PC-3 (cell line): Measurements from ENCODE around the gene COMMD10. TPM values are rescaled to one million over a fixed set of nuclear protein-coding genes. Genes with fewer than 3 reads are reported as not detected.

Experiments used
- ATAC-seq: fragments of 200-7000 bp; cut with Tn5 transposase; 2 replicates; pipeline ENCODE4 v1.9.1; 2020; ENCODE audit warnings: mild to moderate bottlenecking, moderate library complexity
- BruUV-seq: library from RNA; stranded (reverse); fragments of 400-500 nt; replicated peaks from 2 replicates; lab custom pipeline; 2021; lab: Mats Ljungman, UMichigan
- CTCF ChIA-PET: fragments of 300-600 bp; sonication (Branson Sonifier 250); formaldehyde crosslinking; loops from one replicate; lab custom pipeline; 2022; ENCODE audit warnings: antibody characterized with exemption; lab: Charles Lee
- POLR2A ChIA-PET: fragments of 300-600 bp; sonication (Branson Sonifier 250); formaldehyde crosslinking; loops from one replicate; lab custom pipeline; 2022; ENCODE audit warnings: antibody characterized with exemption; ENCODE audit not compliant: unreplicated experiment; lab: Charles Lee
- DNase-seq: peaks from one replicate; pipeline ENCODE4 v3.0.0-alpha.2; 2015
- H2AFZ ChIP-seq: fragments of 300-600 bp; sonication (generic); 2 replicates; pipeline ENCODE4 v1.6.0; 2016; ENCODE audit warnings: antibody characterized with exemption, low read length
- H3F3A ChIP-seq: fragments of 300-600 bp; sonication (generic); one replicate; pipeline ENCODE4 v1.6.0; 2017; ENCODE audit warnings: antibody characterized with exemption, low read length, control low read depth, mild to moderate bottlenecking; ENCODE audit not compliant: unreplicated experiment
- H3K27ac ChIP-seq: fragments of 300-600 bp; sonication (generic); 2 replicates; pipeline ENCODE4 v1.5.1; 2016; ENCODE audit warnings: mild to moderate bottlenecking, low read length
- H3K27me3 ChIP-seq: fragments of 300-600 bp; sonication (generic); 2 replicates; pipeline ENCODE4 v1.6.1; 2016; ENCODE audit warnings: low read length, mixed read lengths
- H3K36me3 ChIP-seq: fragments of 300-600 bp; sonication (generic); 2 replicates; pipeline ENCODE4 v1.6.1; 2016; ENCODE audit warnings: low read depth, mixed run types, low read length, mixed read lengths
- H3K4me1 ChIP-seq: fragments of 300-600 bp; sonication (generic); 2 replicates; pipeline ENCODE4 v1.5.1; 2016; ENCODE audit warnings: low read length; ENCODE audit not compliant: insufficient read depth
- H3K4me2 ChIP-seq: fragments of 300-600 bp; sonication (generic); 2 replicates; pipeline ENCODE4 v1.6.0; 2016; ENCODE audit warnings: low read length
- H3K4me3 ChIP-seq: fragments of 300-600 bp; sonication (generic); 2 replicates; pipeline ENCODE4 v1.5.1; 2016; ENCODE audit warnings: mild to moderate bottlenecking, low read length, mixed read lengths
- H3K79me2 ChIP-seq: fragments of 300-600 bp; sonication (generic); 2 replicates; pipeline ENCODE4 v1.6.1; 2017; ENCODE audit warnings: low read length, mixed read lengths
- H3K9ac ChIP-seq: fragments of 300-600 bp; sonication (generic); 2 replicates; pipeline ENCODE4 v1.6.0; 2016; ENCODE audit warnings: mild to moderate bottlenecking, low read length
- H3K9me2 ChIP-seq: fragments of 300-600 bp; sonication (generic); replicated peaks from 2 replicates; pipeline ENCODE4 v1.6.1; 2016; ENCODE audit warnings: mixed run types, low read length, mixed read lengths
- H3K9me3 ChIP-seq: fragments of 300-600 bp; sonication (generic); 2 replicates; pipeline ENCODE4 v1.6.1; 2016; ENCODE audit warnings: low read length, mixed read lengths
- H4K20me1 ChIP-seq: fragments of 300-600 bp; sonication (generic); 2 replicates; pipeline ENCODE4 v1.6.1; 2016; ENCODE audit warnings: low read length, mixed read lengths
- EZH2 ChIP-seq: fragments of 300-600 bp; sonication (generic); IDR thresholded peaks from one replicate; pipeline ENCODE4 v1.6.1; 2017; ENCODE audit warnings: antibody characterized with exemption, mild to moderate bottlenecking, low read length; ENCODE audit not compliant: unreplicated experiment
- EZH2phosphoT487 ChIP-seq: fragments of 300-600 bp; sonication (generic); IDR thresholded peaks from 2 replicates; pipeline ENCODE4 v1.6.1; 2018; ENCODE audit warnings: mild to moderate bottlenecking, antibody characterized with exemption, low read length, borderline replicate concordance
- intact Hi-C: fragments of 100-400 bp; cut with micrococcal nuclease; formaldehyde crosslinking; loops from 2 replicates; pipeline ENCODE4 v1.9.0; 2023
- total RNA-seq: library from RNA; depleted of rRNA; stranded (reverse); fragments of >200 nt; gene quantifications from 2 replicates; pipeline ENCODE4 v1.2.3, GENCODE V29; 2014
- TF ChIP-seq, protein P1 (sequence below): fragments of 300-600 bp; sonication (generic); conservative IDR thresholded peaks from 2 replicates; pipeline ENCODE4 v1.5.1; 2017; ENCODE audit warnings: antibody characterized with exemption, low read depth, mild to moderate bottlenecking, low read length

The COMMD10 gene
- total RNA-seq, 1 experiment from 2014 or later, result 17.7 TPM

DNA sequence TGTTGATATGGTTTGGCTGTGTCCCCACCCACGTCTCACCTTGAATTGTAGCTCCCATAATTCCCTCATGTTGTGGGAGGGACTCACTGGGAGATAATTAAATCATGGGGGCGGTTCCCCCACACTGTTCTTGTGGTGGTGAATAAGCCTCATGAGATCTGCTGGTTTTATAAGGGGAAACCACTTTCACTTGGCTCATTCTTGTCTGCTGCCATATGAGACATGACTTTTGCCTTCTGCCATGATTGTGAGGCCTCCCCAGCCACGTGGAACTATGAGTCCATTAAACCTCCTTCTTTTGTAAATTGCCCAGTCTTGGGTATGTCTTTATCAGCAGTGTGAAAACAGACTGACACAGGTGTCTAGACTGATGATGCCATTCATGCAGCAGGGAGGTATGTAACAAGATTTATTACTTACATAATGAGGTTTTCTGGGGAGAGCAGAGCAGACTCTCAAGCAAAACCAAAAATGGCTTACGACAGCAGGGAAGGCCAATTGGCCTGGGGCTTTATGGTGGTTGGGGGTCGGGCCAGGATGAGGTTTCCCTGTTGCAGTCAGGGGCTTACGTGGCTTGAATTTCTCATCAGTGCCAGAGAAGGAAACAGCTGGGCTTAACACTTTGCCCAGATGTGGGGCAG, 9.5 kb upstream of the COMMD10 start:
- H3K27me3 ChIP-seq, result no peaks in the 10 kb centered on the region
- ATAC-seq (no peak), DNase-seq (no peak)
- no peak overlapping the region for H3K4me2 ChIP-seq
- no peaks in the 10 kb centered on the region for H3K36me3 ChIP-seq
- H3K79me2 ChIP-seq, result no peaks in the 10 kb centered on the region
- no peaks in the 10 kb centered on the region for H3K9me3 ChIP-seq
- CTCF ChIA-PET, result no interaction called here
- no peak overlapping the region for H3K9ac ChIP-seq
- H2AFZ ChIP-seq, result no peak overlapping the region
- no TSS peak for BruUV-seq
- H3F3A ChIP-seq, result no peaks in the 10 kb centered on the region
- H4K20me1 ChIP-seq, result no peaks in the 10 kb centered on the region
- intact Hi-C loops, result no loop called here
- POLR2A ChIA-PET, result no interaction called here
- H3K4me1 ChIP-seq, result no peaks in the 10 kb centered on the region
- no peaks in the 10 kb centered on the region for H3K9me2 ChIP-seq
- H3K4me3 ChIP-seq, result no peak overlapping the region
- H3K27ac ChIP-seq, result no peak overlapping the region
- TF ChIP-seq EZH2 (no peak), EZH2phosphoT487 (no peak)
- TF ChIP-seq, protein P1, sequence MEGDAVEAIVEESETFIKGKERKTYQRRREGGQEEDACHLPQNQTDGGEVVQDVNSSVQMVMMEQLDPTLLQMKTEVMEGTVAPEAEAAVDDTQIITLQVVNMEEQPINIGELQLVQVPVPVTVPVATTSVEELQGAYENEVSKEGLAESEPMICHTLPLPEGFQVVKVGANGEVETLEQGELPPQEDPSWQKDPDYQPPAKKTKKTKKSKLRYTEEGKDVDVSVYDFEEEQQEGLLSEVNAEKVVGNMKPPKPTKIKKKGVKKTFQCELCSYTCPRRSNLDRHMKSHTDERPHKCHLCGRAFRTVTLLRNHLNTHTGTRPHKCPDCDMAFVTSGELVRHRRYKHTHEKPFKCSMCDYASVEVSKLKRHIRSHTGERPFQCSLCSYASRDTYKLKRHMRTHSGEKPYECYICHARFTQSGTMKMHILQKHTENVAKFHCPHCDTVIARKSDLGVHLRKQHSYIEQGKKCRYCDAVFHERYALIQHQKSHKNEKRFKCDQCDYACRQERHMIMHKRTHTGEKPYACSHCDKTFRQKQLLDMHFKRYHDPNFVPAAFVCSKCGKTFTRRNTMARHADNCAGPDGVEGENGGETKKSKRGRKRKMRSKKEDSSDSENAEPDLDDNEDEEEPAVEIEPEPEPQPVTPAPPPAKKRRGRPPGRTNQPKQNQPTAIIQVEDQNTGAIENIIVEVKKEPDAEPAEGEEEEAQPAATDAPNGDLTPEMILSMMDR, result no peak

DNA sequence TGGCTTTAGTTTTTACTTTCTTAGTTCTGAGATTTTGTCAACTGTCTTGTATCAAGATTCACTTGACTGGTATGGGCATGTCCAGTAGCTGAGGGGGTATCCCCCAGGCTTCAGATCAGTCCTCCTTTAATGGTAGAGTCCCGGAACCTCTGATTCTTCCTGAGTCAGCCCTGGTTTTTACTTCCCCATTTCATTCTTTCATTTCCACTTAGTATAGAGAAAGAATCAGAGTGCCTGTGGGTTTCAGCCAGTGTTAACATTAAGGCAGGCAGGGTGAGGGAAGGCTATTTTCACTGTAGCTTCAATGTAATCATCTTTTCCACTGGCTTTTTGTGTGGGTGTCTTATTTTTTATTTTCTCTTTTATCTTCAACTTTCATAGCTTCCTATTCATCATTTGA, 8.3 kb upstream of the COMMD10 start:
- Histone ChIP-seq H2AFZ (no peak overlapping the region), H3K4me3 (no peak overlapping the region), H3K9me3 (no peaks in the 10 kb centered on the region), H3K79me2 (no peaks in the 10 kb centered on the region), H3K27ac (no peak overlapping the region), H3F3A (no peaks in the 10 kb centered on the region), H3K9ac (no peak overlapping the region), H3K36me3 (no peaks in the 10 kb centered on the region), H3K27me3 (no peaks in the 10 kb centered on the region), H3K4me1 (no peaks in the 10 kb centered on the region), H4K20me1 (no peaks in the 10 kb centered on the region), H3K9me2 (no peaks in the 10 kb centered on the region), H3K4me2 (no peak overlapping the region)
- intact Hi-C loops, result no loop called here
- BruUV-seq, result no TSS peak
- ChIA-PET CTCF (no interaction called here), POLR2A (no interaction called here)
- DNase-seq (no peak), ATAC-seq (no peak)
- TF ChIP-seq EZH2phosphoT487, result no peak
- TF ChIP-seq EZH2, result no peak
- TF ChIP-seq, protein P1, result no peak

DNA sequence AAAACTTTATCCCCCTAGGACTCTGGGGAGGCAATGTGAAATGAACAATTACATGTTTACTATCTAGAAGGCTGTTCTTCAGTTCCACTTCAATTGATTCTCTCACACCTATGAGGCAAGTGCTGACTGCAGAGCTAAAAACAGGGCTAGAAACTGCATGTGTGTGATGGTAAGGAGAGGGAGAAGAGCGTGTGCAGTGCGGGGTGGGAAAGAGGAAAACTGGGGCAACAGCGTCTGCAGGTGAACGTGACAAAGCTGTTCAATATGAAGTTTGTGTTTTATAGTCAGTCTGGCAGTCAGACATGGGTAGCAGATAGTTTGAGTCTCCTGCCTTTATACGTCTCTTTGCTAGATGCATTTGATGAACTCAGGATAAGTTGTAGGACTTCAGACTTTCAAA, 6.6 kb upstream of the COMMD10 start:
- CTCF ChIA-PET, result no interaction called here
- no peaks in the 10 kb centered on the region for H3F3A ChIP-seq
- intact Hi-C loops, result no loop called here

More for the DNA sequence above, 6.6 kb upstream of the COMMD10 start:
- Histone ChIP-seq H3K4me3 (no peak overlapping the region), H3K9me2 (no peaks in the 10 kb centered on the region), H3K9me3 (no peaks in the 10 kb centered on the region), H3K4me2 (no peak overlapping the region), H3K9ac (no peak overlapping the region), H3K27ac (no peak overlapping the region), H3K27me3 (no peaks in the 10 kb centered on the region), H4K20me1 (no peaks in the 10 kb centered on the region), H3K36me3 (no peaks in the 10 kb centered on the region), H3K4me1 (no peaks in the 10 kb centered on the region), H2AFZ (no peak overlapping the region), H3K79me2 (no peaks in the 10 kb centered on the region)
- BruUV-seq, result no TSS peak
- ATAC-seq (no peak), DNase-seq (no peak)
- POLR2A ChIA-PET, result no interaction called here
- TF ChIP-seq EZH2 (no peak), EZH2phosphoT487 (no peak)
- TF ChIP-seq, protein P1, result no peak
